HepG2 (cell line): ENCODE data around the gene KIRREL3. TPM values are rescaled to one million over a fixed set of nuclear protein-coding genes. Genes with fewer than 3 reads are reported as not detected.

Source experiments
- ATAC-seq: fragments of 200-7000 bp; cut with Tn5 transposase; 3 replicates; pipeline ENCODE4 v1.9.1; 2020; ENCODE audit warnings: mild to moderate bottlenecking, moderate library complexity
- BruUV-seq: library from RNA; stranded (reverse); fragments of 400-500 nt; replicated peaks from 2 replicates; lab custom pipeline; 2021; lab: Mats Ljungman, UMichigan
- CTCF ChIA-PET: fragments of 300-600 bp; formaldehyde crosslinking; extraction: SDS; loops from one replicate; lab custom pipeline; 2021; ENCODE audit warnings: low total read pairs, inconsistent platforms, low intra/inter-chr PET ratio; lab: Yijun Ruan, JAX
- POLR2A ChIA-PET: fragments of 350-600 bp; sonication (Branson Sonifier 250); formaldehyde crosslinking; loops from one replicate; lab custom pipeline; 2020; ENCODE audit warnings: antibody characterized with exemption, inconsistent platforms; lab: Yijun Ruan, JAX
- DNase-seq: peaks from one replicate; pipeline ENCODE4 v3.0.0-alpha.2; 2015; ENCODE audit warnings: low spot score
- FAIRE-seq: peaks from 3 replicates; lab custom pipeline; 2011; peaks lifted over from hg19 to GRCh38; lab: Jason Lieb, UNC
- H2AFZ ChIP-seq: one replicate; pipeline ENCODE4 v1.6.1; 2011; ENCODE audit warnings: low read length, inconsistent platforms
- H3K27ac ChIP-seq: fragments of 300-600 bp; 3 replicates; pipeline ENCODE4 v1.8.0; 2011; ENCODE audit warnings: mixed run types, mild to moderate bottlenecking, mixed read lengths, low read length, inconsistent platforms; ENCODE audit not compliant: insufficient read depth; ENCODE audit errors: extremely low read length
- H3K27me3 ChIP-seq, 2 experiments: fragments of 200-600 bp in 1 of 2; 2 replicates in 1 of 2; 3 replicates in 1 of 2; pipeline versions ENCODE4 v1.6.0 to v1.8.0; 2011; ENCODE audit warnings: low read length in 2 of 2, mild to moderate bottlenecking in 2 of 2, moderate library complexity in 2 of 2, inconsistent platforms in 1 of 2; ENCODE audit not compliant: insufficient read depth in 2 of 2, control insufficient read depth in 1 of 2
- H3K36me3 ChIP-seq, 2 experiments: fragments of 200-600 bp in 1 of 2; replicated peaks in 1 of 2; 2 replicates in 1 of 2; 3 replicates in 1 of 2; pipeline versions ENCODE4 v1.5.1 to v1.8.0; 2011; ENCODE audit warnings: low read length in 2 of 2, inconsistent platforms in 1 of 2; ENCODE audit not compliant: insufficient read depth in 2 of 2, control insufficient read depth in 1 of 2
- H3K4me1 ChIP-seq: 2 replicates; pipeline ENCODE4 v1.5.1; 2012; ENCODE audit warnings: low read length, inconsistent platforms; ENCODE audit not compliant: insufficient read depth
- H3K4me2 ChIP-seq: 2 replicates; pipeline ENCODE4 v1.6.0; 2011; ENCODE audit warnings: low read depth, low read length, inconsistent platforms
- H3K4me3 ChIP-seq, 3 experiments: fragments of 200-600 bp in 1 of 3; sonication (generic), shearing (Covaris generic) in 1 of 3; replicated peaks in 1 of 3; 2 replicates each; pipeline ENCODE4 v1.5.1; 2011 to 2016; ENCODE audit warnings: low read length in 3 of 3, inconsistent platforms in 2 of 3, low read depth in 2 of 3, mild to moderate bottlenecking in 2 of 3, control low read depth in 1 of 3, mixed read lengths in 1 of 3; ENCODE audit not compliant: insufficient read depth in 1 of 3
- H3K79me2 ChIP-seq: one replicate; pipeline ENCODE4 v1.6.1; 2011; ENCODE audit warnings: low read length, inconsistent platforms; ENCODE audit not compliant: insufficient read depth
- H3K9ac ChIP-seq: 2 replicates; pipeline ENCODE4 v1.6.0; 2011; ENCODE audit warnings: mild to moderate bottlenecking, low read depth, low read length, inconsistent platforms; ENCODE audit not compliant: insufficient read depth
- H3K9me3 ChIP-seq: 2 replicates; pipeline ENCODE4 v1.5.1; 2012; ENCODE audit warnings: mild to moderate bottlenecking, low read length
- H4K20me1 ChIP-seq: 2 replicates; pipeline ENCODE4 v1.6.0; 2011; ENCODE audit warnings: inconsistent platforms, mild to moderate bottlenecking, low read length, moderate library complexity; ENCODE audit not compliant: insufficient read depth
- GFI1 ChIP-seq: sonication (generic); formaldehyde crosslinking; IDR thresholded peaks from 2 replicates; pipeline ENCODE4 v1.5.0; 2020; ENCODE audit warnings: missing genetic modification reagents, mild to moderate bottlenecking, borderline replicate concordance
- KLF16 ChIP-seq, 2 experiments: sonication (generic) in 1 of 2; formaldehyde crosslinking in 1 of 2; IDR thresholded peaks; 2 replicates each; pipeline versions ENCODE4 v1.6.1 to v1.8.0; 2016 to 2023; ENCODE audit warnings: missing genetic modification reagents in 2 of 2, missing compliant biosample characterization in 1 of 2
- LCORL ChIP-seq, 2 experiments: fragments of 450-650 bp in 1 of 2; sonication (generic) in 1 of 2; formaldehyde crosslinking in 1 of 2; IDR thresholded peaks; 2 replicates each; pipeline versions ENCODE4 v1.5.0 to v1.6.1; 2017 to 2020; ENCODE audit warnings: antibody characterized with exemption in 1 of 2, missing genetic modification reagents in 1 of 2
- RFXANK ChIP-seq: IDR thresholded peaks from 2 replicates; pipeline ENCODE4 v1.6.1; 2016
- SNAI1 ChIP-seq: sonication (generic); formaldehyde crosslinking; IDR thresholded peaks from 2 replicates; pipeline ENCODE4 v1.5.0; 2020; ENCODE audit warnings: mild to moderate bottlenecking, missing genetic modification reagents, borderline replicate concordance
- TRIM24 ChIP-seq: sonication (generic); formaldehyde crosslinking; IDR thresholded peaks from 2 replicates; pipeline ENCODE4 v1.8.0; 2022; ENCODE audit warnings: mild to moderate bottlenecking, missing genetic modification reagents
- XBP1 ChIP-seq: sonication (generic); formaldehyde crosslinking; IDR thresholded peaks from 2 replicates; pipeline ENCODE4 v1.5.0; 2020; ENCODE audit warnings: missing genetic modification reagents
- ZNF337 ChIP-seq: sonication (generic); formaldehyde crosslinking; IDR thresholded peaks from 2 replicates; pipeline ENCODE4 v1.5.1; 2020; ENCODE audit warnings: missing genetic modification reagents, low read depth, mild to moderate bottlenecking, borderline replicate concordance
- ZNF501 ChIP-seq: sonication (generic); formaldehyde crosslinking; IDR thresholded peaks from 2 replicates; pipeline ENCODE4 v1.5.1; 2020; ENCODE audit warnings: mild to moderate bottlenecking, moderate library complexity, missing genetic modification reagents
- ZSCAN30 ChIP-seq: sonication (generic); formaldehyde crosslinking; IDR thresholded peaks from 2 replicates; pipeline ENCODE4 v1.5.0; 2020; ENCODE audit warnings: mild to moderate bottlenecking, missing genetic modification reagents
- WGBS: methylation state at CpG from one replicate; pipeline ENCODE4 v1.1.6; 2017; ENCODE audit warnings: low lambda C conversion rate; 5-methylcytosine and 5-hydroxymethylcytosine counted together
- in situ Hi-C: cut with HindIII; loops from 2 replicates; pipeline ENCODE4 v1.10.0; 2017; ENCODE audit warnings: low pct_unique_long_range_greater_than_20kb; ENCODE audit not compliant: extremely low pct_ligation_motif_present
- intact Hi-C: fragments of 100-400 bp; cut with micrococcal nuclease; formaldehyde crosslinking; loops from one replicate; pipeline ENCODE4 v1.10.0; 2022; ENCODE audit not compliant: unreplicated experiment
- polyA plus RNA-seq, 8 experiments: library from polyadenylated mRNA; depleted of rRNA in 3 of 8; stranded (reverse) in 7 of 8; unstranded in 1 of 8; fragments of >200 nt; fragmentation: Illumina TruSeq in 4 of 8; extraction: Trizol in 4 of 8; gene quantifications; 2 replicates each; pipeline versions ENCODE4 v1.2.1 to v1.2.3, GENCODE V29; 2011 to 2016; ENCODE audit warnings: low read depth in 4 of 8, missing spikeins in 1 of 8, mixed read lengths in 1 of 8; ENCODE audit not compliant: insufficient read depth in 1 of 8
- total RNA-seq, 5 experiments: library from RNA; depleted of rRNA; stranded (reverse); fragments of >200 nt; fragmentation: Illumina TruSeq; extraction: Trizol; gene quantifications; 2 replicates each; pipeline ENCODE4 v1.2.3, GENCODE V29; 2016; ENCODE audit warnings: low read depth in 1 of 5
- TF ChIP-seq, protein P1 (sequence below), 2 experiments: sonication (generic) in 1 of 2; formaldehyde crosslinking in 1 of 2; IDR thresholded peaks; 2 replicates each; pipeline versions ENCODE4 v1.4.0 to v1.6.1; 2018 to 2020; ENCODE audit warnings: missing genetic modification reagents in 2 of 2, borderline replicate concordance in 1 of 2, low read depth in 1 of 2, mild to moderate bottlenecking in 1 of 2, missing biosample characterization in 1 of 2
- TF ChIP-seq, protein P2 (sequence below): sonication (generic); formaldehyde crosslinking; IDR thresholded peaks from 2 replicates; pipeline ENCODE4 v1.4.0; 2020; ENCODE audit warnings: missing genetic modification reagents

KIRREL3 gene
- total and polyA plus RNA-seq, 2 of the 13 experiments (the other 11 are each of a cell fraction or from before 2014, with no cell fraction given): not detected

DNA sequence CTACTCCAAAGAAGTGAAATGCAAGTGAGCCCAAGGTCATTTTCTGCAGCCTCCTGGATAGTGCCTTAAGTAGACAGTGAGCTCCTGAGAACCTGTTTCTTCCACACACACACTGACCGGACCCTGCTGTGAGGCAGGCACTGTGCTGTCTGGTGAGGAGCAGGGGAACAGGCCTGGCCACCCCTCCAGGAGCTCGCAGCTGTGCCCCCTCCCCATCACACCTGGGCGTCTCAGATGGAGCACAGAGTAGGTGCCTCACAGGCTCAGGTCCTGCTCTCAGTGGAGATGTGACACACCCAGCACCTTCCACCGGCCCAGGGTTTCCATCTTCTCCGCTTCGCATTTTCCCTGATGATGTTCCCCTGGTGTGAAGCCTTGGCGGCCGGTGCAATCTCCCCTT, 470.2 kb downstream of the KIRREL3 start (continued):
- TF ChIP-seq, protein P1, sequence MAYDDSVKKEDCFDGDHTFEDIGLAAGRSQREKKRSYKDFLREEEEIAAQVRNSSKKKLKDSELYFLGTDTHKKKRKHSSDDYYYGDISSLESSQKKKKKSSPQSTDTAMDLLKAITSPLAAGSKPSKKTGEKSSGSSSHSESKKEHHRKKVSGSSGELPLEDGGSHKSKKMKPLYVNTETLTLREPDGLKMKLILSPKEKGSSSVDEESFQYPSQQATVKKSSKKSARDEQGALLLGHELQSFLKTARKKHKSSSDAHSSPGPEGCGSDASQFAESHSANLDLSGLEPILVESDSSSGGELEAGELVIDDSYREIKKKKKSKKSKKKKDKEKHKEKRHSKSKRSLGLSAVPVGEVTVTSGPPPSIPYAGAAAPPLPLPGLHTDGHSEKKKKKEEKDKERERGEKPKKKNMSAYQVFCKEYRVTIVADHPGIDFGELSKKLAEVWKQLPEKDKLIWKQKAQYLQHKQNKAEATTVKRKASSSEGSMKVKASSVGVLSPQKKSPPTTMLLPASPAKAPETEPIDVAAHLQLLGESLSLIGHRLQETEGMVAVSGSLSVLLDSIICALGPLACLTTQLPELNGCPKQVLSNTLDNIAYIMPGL (CRISPR knock-in tag; IDR thresholded peaks at IDR 0.05; ENCODE audit: borderline replicate concordance in 1 of 2, low read depth in 1 of 2): no peak
- TF ChIP-seq ZSCAN30 (CRISPR knock-in tag) (no peak), GFI1 (no peak), SNAI1 (CRISPR knock-in tag) (no peak), XBP1 (CRISPR knock-in tag) (no peak), ZNF337 (no peak)

DNA sequence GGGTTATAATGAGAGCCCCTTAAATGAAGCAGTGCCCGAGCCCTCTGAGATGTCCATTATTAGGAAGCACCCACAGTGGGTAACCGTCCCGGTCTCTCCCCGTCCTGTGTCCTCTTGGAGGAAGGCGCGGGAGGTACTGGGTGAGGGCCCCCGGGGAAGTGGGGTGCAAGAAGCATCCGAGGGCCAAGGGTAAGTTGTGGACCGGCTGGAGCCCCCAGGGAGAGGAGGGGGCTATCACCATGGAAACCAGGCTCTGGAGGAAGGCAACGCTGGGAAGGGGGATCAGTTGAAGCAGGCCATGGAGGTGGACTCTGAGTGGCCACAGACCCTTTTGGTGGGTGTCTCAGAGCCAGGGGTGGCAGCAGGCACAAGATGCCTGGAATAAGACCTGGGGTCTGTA, 471.5 kb downstream of the KIRREL3 start:
- Histone ChIP-seq H3K27ac (no peak overlapping the region), H3K9ac (no peak overlapping the region), H3K9me3 (no peaks in the 10 kb centered on the region), H2AFZ (no peak overlapping the region), H3K4me2 (no peak overlapping the region), H3K27me3 (peaks cover 0 to 27% of the 10 kb centered on the region in 2 experiments; a peak in 2 of 5 replicates), H4K20me1 (no peaks in the 10 kb centered on the region), H3K79me2 (no peaks in the 10 kb centered on the region), H3K4me3 (no peak overlapping the region), H3K36me3 (no peaks in the 10 kb centered on the region), H3K4me1 (no peaks in the 10 kb centered on the region)
- in situ Hi-C loops: no loop called here
- ATAC-seq (no peak), DNase-seq (no peak), FAIRE-seq (no peak)
- BruUV-seq: no TSS peak
- ChIA-PET POLR2A (no interaction called here), CTCF (no interaction called here)
- 29% methylated on average over 7 of the region's 10 CpGs for WGBS
- TF ChIP-seq RFXANK (CRISPR knock-in tag) (no peak), TRIM24 (CRISPR knock-in tag) (no peak), LCORL (IDR thresholded peaks at IDR 0.05) (no peak), LCORL (CRISPR knock-in tag; IDR thresholded peaks at IDR 0.05) (no peak), ZNF501 (CRISPR knock-in tag) (no peak), KLF16 (CRISPR knock-in tag; IDR thresholded peaks at IDR 0.05) (no peak)
- TF ChIP-seq, protein P2, sequence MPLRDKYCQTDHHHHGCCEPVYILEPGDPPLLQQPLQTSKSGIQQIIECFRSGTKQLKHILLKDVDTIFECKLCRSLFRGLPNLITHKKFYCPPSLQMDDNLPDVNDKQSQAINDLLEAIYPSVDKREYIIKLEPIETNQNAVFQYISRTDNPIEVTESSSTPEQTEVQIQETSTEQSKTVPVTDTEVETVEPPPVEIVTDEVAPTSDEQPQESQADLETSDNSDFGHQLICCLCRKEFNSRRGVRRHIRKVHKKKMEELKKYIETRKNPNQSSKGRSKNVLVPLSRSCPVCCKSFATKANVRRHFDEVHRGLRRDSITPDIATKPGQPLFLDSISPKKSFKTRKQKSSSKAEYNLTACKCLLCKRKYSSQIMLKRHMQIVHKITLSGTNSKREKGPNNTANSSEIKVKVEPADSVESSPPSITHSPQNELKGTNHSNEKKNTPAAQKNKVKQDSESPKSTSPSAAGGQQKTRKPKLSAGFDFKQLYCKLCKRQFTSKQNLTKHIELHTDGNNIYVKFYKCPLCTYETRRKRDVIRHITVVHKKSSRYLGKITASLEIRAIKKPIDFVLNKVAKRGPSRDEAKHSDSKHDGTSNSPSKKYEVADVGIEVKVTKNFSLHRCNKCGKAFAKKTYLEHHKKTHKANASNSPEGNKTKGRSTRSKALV (CRISPR knock-in tag): no peak
- intact Hi-C loops: no loop called here
